Adrenal gland (tissue), 12 donors: ENCODE measurements around the gene CNN3. TPM values are rescaled to one million over a fixed set of nuclear protein-coding genes. Genes with fewer than 3 reads are reported as not detected.

ENCODE experiments used
- DNase-seq, 7 donors: peaks; one replicate each; pipeline ENCODE4 v3.0.0-alpha.2; 2019 to 2020
- H3K27ac ChIP-seq, 5 donors: fragments of 200-600 bp; sonication (generic) in 4 of 5; 1 replicate in 3 of 5; 2 replicates in 2 of 5; pipeline versions ENCODE4 v1.5.1 to v1.8.0; 2016 to 2020; ENCODE audit warnings: mild to moderate bottlenecking in 1 of 5
- H3K27me3 ChIP-seq: fragments of 200-600 bp; 2 replicates; pipeline ENCODE4 v1.8.0; 2021
- H3K36me3 ChIP-seq, 2 donors: fragments of 200-600 bp; replicated peaks in 1 of 2; 1 replicate in 1 of 2; 2 replicates in 1 of 2; pipeline versions ENCODE4 v1.5.1 to v1.8.0; 2018 to 2022
- H3K4me1 ChIP-seq, 2 donors: fragments of 200-600 bp; replicated peaks in 1 of 2; 1 replicate in 1 of 2; 2 replicates in 1 of 2; pipeline versions ENCODE4 v1.5.1 to v1.8.0; 2018 to 2021
- H3K4me3 ChIP-seq, 4 donors: fragments of 200-600 bp; sonication (generic) in 3 of 4; one replicate each; pipeline ENCODE4 v1.5.1; 2016 to 2018
- H3K9me3 ChIP-seq, 3 donors: fragments of 200-600 bp; sonication (generic) in 1 of 3; replicated peaks in 1 of 3; 1 replicate in 2 of 3; 2 replicates in 1 of 3; pipeline versions ENCODE4 v1.5.1 to v1.8.0; 2016 to 2021
- POLR2A ChIP-seq, 2 donors: fragments of 450-650 bp; IDR thresholded peaks; one replicate each; pipeline ENCODE4 v1.6.1; 2017; ENCODE audit warnings: antibody characterized with exemption in 2 of 2, mild to moderate bottlenecking in 2 of 2, moderate library complexity in 1 of 2
- WGBS, 4 donors: extraction: QIAGEN DNeasy Blood & Tissue Kit in 2 of 4; methylation state at CpG; one replicate each; pipeline versions ENCODE4 v1.1.5 to v1.1.7; 2013 to 2017; 5-methylcytosine and 5-hydroxymethylcytosine counted together
- intact Hi-C, 2 donors: fragments of 100-400 bp; cut with DNase I; formaldehyde crosslinking; loops; one replicate each; pipeline versions ENCODE4 v1.14.1 to v1.15.0; 2022 to 2023
- polyA plus RNA-seq, 3 donors: library from polyadenylated mRNA; stranded (reverse); fragments of 200-250 nt in 2 of 3; fragments of 350-450 nt in 1 of 3; fragmentation: Illumina TruSeq in 1 of 3; extraction: RNeasy Lipid Tissue Mini Kit (QIAGEN cat#74804) in 1 of 3; gene quantifications; one replicate each; pipeline ENCODE4 v1.2.3, GENCODE V29; 2013 to 2014
- total RNA-seq, 9 donors: library from RNA; depleted of rRNA in 4 of 9; stranded (reverse); fragments of >200 nt in 4 of 9; fragments of 120-200 nt in 1 of 9; fragmentation: NEBNext Ultra II Directional in 1 of 9; extraction: Animal tissue kit (Norgen Biotek cat#: 25700) in 1 of 9; gene quantifications; one replicate each; pipeline versions ENCODE4 v1.1.0 to v1.2.4, GENCODE V29; 2013 to 2023
- TF ChIP-seq, protein P1 (sequence below), 6 experiments: fragments of 450-650 bp in 4 of 6; fragments of 200-600 bp in 2 of 6; sonication (generic) in 1 of 6; IDR thresholded peaks; 1 replicate in 5 of 6; 2 replicates in 1 of 6; pipeline versions ENCODE4 v1.5.1 to v1.8.0; 2016 to 2021; ENCODE audit warnings: antibody characterized with exemption in 6 of 6, mild to moderate bottlenecking in 2 of 6, moderate library complexity in 1 of 6
- donor health status: healthy with polysubstance abuse.
- donor health status: Bipolar disorder and iron deficiency.
- donor health status: DM: yes; HTN: yes; CAD: no.
- donor health status: DM: no; HTN: no; CAD: no.
- donor health status: DM: no; HTN: no; CAD: no.
- donor health status: DM: yes; HTN: yes; CAD: no.

Gene CNN3
- total and polyA plus RNA-seq, 12 donors: 97.3 to 766 (median 412) TPM

DNA sequence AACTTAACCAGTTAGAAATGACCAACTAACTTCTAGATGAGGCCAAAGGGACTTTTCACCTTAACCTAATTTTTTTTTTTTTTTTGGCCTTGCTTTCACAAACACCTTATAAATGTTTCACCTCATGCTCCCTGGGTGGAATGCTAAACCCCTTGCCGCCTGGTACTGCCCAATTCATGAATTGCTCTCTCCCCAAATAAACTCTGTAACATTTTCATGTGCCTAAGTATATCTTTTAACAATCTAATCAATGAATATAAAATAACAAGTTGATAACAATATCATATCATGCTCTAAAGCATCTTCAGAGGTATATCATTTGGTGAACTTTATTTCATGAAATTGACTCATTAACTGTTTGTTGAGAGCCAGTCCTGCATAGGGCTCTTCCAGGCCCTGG lies 10.9 kb upstream of the CNN3 start:
- no peaks in the 10 kb centered on the region for H3K36me3 ChIP-seq
- DNase-seq: no peak
- intact Hi-C loops: loop anchor here in 1 of 2 donors (10.0 kb wide), 1 partner anchor 97 kb away; no protein-coding TSS in a partner anchor
- no peaks in the 10 kb centered on the region for H3K9me3 ChIP-seq
- peak overlapping the region in 3 of 5 donors; percentile 12 to 85 (median 73) for H3K27ac ChIP-seq
- 62 to 100% (median 97%) methylated on average over 1 of the region's 1 CpG for WGBS, 4 donors
- TF ChIP-seq POLR2A (IDR thresholded peaks at IDR 0.05): no peak
- TF ChIP-seq, protein P1, sequence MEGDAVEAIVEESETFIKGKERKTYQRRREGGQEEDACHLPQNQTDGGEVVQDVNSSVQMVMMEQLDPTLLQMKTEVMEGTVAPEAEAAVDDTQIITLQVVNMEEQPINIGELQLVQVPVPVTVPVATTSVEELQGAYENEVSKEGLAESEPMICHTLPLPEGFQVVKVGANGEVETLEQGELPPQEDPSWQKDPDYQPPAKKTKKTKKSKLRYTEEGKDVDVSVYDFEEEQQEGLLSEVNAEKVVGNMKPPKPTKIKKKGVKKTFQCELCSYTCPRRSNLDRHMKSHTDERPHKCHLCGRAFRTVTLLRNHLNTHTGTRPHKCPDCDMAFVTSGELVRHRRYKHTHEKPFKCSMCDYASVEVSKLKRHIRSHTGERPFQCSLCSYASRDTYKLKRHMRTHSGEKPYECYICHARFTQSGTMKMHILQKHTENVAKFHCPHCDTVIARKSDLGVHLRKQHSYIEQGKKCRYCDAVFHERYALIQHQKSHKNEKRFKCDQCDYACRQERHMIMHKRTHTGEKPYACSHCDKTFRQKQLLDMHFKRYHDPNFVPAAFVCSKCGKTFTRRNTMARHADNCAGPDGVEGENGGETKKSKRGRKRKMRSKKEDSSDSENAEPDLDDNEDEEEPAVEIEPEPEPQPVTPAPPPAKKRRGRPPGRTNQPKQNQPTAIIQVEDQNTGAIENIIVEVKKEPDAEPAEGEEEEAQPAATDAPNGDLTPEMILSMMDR (IDR thresholded peaks at IDR 0.05): no peak
- peaks cover 38 to 42% of the 10 kb centered on the region in 2 donors for H3K4me1 ChIP-seq
- H3K27me3 ChIP-seq: no peaks in the 10 kb centered on the region
- H3K4me3 ChIP-seq: no peak overlapping the region

DNA sequence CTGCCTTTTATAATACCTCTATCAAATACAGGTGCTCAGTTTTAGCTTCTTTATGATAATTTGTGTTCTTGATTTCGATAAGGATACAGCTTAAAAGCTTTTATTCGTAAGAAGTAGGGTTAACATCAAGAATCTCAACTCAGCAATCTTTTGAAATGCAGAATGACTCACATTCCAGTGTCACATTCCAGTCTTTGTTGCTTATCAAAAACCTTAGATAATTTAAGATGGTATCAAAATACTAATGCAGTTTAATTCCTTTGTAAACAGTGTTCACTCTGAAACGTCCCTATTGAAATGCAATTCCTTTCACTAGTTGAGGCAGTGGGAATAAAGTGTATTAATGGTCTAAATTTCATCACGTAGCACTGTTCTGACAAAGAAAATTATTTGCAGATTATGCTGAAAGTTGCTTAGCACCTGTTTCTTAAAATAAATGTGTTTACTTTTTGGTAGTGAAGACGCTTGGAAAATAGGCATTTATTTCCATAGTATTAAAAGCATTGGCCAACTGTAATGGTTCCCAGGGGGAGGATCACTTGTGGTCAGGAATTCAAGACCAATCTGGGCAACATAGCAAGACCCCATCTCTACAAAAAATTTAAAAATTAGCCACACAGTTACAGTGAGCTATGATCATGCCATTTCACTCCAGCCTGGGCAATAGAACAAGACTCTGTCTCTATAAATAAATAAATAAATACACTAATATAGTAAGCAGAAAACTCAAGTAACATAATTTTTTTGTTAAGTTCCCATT lies 10.1 kb upstream of the CNN3 start:
- Histone ChIP-seq H3K9me3 (no peaks in the 10 kb centered on the region), H3K27ac (peak overlapping the region; percentile 49 to 85 (median 73)), H3K36me3 (no peaks in the 10 kb centered on the region), H3K4me1 (peaks cover 38 to 42% of the 10 kb centered on the region in 2 donors), H3K27me3 (no peaks in the 10 kb centered on the region), H3K4me3 (peak overlapping the region in 1 of 4 donors; percentile 7)
- intact Hi-C loops: loop anchor here in 1 of 2 donors (10.0 kb wide), 1 partner anchor 98 kb away; no protein-coding TSS in a partner anchor
- 30 to 44% (median 35%) methylated on average over 5 of the region's 5 CpGs for WGBS, 4 donors
- TF ChIP-seq POLR2A (IDR thresholded peaks at IDR 0.05): no peak
- TF ChIP-seq, protein P1 (IDR thresholded peaks at IDR 0.05): no peak
- no peak for DNase-seq

- Histone ChIP-seq H3K36me3 (no peaks in the 10 kb centered on the region), H3K9me3 (no peaks in the 10 kb centered on the region), H3K27ac (peak overlapping the region; percentile 49 to 85 (median 73)), H3K27me3 (no peaks in the 10 kb centered on the region), H3K4me1 (peaks cover 38 to 42% of the 10 kb centered on the region in 2 donors), H3K4me3 (no peak overlapping the region)
- DNase-seq: no peak
- WGBS, 4 donors: 42 to 60% (median 49%) methylated on average over 1 of the region's 1 CpG
- intact Hi-C loops: loop anchor here in 1 of 2 donors (10.0 kb wide), 1 partner anchor 99 kb away; no protein-coding TSS in a partner anchor
- TF ChIP-seq, protein P1 (IDR thresholded peaks at IDR 0.05): no peak
- TF ChIP-seq POLR2A (IDR thresholded peaks at IDR 0.05): no peak
Measured at GRCh38 chr1:94935476-94935875, 8.6 kb upstream of the CNN3 start.

DNA sequence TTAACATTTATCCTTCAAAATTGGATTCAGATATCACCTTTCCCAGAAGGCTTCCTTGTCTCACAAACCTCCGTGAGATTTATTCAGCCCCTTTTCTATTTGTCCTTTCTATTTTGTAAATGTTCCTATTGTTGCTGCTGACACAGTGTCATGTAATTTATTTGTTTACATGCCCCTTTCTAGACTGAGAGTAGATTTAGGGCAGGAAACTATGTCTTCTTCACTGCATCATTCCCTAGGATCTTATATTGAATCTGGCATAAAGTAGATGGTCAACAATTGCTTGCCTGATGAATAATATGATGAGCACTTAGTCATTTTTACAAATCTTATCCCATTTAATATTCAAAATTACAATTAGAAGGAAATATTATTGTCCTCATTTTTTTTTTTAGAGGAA lies 8.1 kb upstream of the CNN3 start:
- intact Hi-C loops: loop anchor here in 1 of 2 donors (10.0 kb wide), 1 partner anchor 100 kb away; no protein-coding TSS in a partner anchor
- peak overlapping the region in 3 of 5 donors; percentile 24 to 85 (median 73) for H3K27ac ChIP-seq
- WGBS, 4 donors: 46 to 73% (median 57%) methylated on average over 1 of the region's 1 CpG
- DNase-seq: no peak
- no peak for TF ChIP-seq POLR2A (IDR thresholded peaks at IDR 0.05)
- TF ChIP-seq, protein P1 (IDR thresholded peaks at IDR 0.05): no peak
- peaks cover 43 to 47% of the 10 kb centered on the region in 2 donors for H3K4me1 ChIP-seq
- H3K27me3 ChIP-seq: no peaks in the 10 kb centered on the region
- H3K9me3 ChIP-seq: no peaks in the 10 kb centered on the region
- H3K36me3 ChIP-seq: no peaks in the 10 kb centered on the region
- H3K4me3 ChIP-seq: no peak overlapping the region
